Transverse colon (tissue), 3 donors: ENCODE data around the gene MAST4.

Experiments
- POLR2A ChIP-seq: fragments of 450-650 bp; IDR thresholded peaks from one replicate; pipeline ENCODE4 v1.6.1; 2016; ENCODE audit warnings: antibody characterized with exemption, mild to moderate bottlenecking, moderate library complexity
- POLR2AphosphoS5 ChIP-seq, 3 donors: sonication (generic); formaldehyde crosslinking; IDR thresholded peaks; one replicate each; pipeline ENCODE4 v1.6.1; 2016; ENCODE audit warnings: antibody characterized with exemption in 3 of 3

DNA sequence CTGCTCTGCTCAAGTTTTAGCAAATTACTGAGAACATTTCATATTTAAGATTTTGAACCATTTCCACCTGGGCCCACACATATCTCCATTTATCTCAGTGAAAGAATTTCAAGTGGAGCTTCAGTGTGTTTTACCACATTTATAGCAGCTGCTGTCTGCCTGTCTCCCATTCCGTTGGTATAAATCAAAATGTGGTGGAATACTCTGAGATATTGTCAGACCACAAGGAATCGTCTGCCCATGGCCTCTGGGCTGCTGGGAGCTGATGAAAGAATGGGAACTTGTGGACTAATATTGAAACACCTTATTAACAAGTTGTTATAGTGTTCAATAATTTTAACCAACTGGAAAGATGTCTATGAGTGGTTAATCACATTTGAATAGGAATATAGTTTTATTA lies 33.3 kb downstream of the MAST4 start:
- no peak for TF ChIP-seq POLR2AphosphoS5 (IDR thresholded peaks at IDR 0.05)
- TF ChIP-seq POLR2A, result no peak
